ENCODE results near the gene C6orf132. TPM values are rescaled to one million over a fixed set of nuclear protein-coding genes. Genes with fewer than 3 reads are reported as not detected.

Gene C6orf132
- total RNA-seq, 1 donor from 2014 or later, result 11.8 TPM

DNA sequence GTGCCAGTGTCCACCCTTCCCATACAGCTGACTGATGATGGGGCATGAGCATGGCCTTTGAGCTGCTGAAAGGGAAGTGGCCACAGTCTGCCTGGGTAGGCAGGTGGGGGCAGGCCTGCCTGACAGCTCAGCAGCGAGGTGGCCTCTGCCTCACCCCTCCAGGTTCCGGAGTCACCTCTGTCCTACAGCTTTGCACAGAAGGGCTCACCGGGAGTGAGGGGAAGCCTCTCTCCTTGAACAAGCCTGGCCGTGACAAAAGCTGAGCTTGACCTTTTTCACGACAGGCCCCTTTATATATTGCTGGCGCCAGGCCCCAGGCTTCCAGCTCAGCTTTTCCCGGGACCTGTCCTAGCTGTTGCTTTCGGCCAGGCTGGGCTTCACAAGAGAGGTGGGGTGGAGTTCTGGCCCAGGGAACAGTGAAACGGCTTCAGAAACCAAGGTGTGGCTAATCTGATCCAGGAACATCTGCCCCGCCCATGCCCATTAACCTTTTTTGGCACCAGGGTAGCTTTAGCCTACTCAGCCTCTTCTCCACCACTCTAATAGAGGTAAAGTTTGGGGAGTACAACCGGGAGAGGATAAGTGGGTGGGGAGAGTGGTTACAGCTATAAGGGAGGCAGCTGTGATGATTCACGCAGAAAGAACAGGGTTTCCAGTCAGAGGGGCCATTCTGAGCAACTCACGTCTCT is 42.9 kb downstream of the C6orf132 start:
- H3K4me1 Mint-ChIP-seq (ENCODE audit: low read depth), result peaks cover 18% of the 10 kb centered on the region
- H3K4me3 Mint-ChIP-seq (ENCODE audit: low read depth), result no peak overlapping the region
- H3K27ac Mint-ChIP-seq, result peak overlapping the region; percentile 42
- no peaks in the 10 kb centered on the region for H3K9me3 Mint-ChIP-seq (ENCODE audit: low read depth)
- peaks cover 15% of the 10 kb centered on the region for H3K27me3 Mint-ChIP-seq
- DNase-seq (ENCODE audit: low spot score, unreplicated experiment), result no peak
- peaks cover 4% of the 10 kb centered on the region for H3K36me3 Mint-ChIP-seq (ENCODE audit: insufficient read depth)
- TF ChIP-seq, protein P1, sequence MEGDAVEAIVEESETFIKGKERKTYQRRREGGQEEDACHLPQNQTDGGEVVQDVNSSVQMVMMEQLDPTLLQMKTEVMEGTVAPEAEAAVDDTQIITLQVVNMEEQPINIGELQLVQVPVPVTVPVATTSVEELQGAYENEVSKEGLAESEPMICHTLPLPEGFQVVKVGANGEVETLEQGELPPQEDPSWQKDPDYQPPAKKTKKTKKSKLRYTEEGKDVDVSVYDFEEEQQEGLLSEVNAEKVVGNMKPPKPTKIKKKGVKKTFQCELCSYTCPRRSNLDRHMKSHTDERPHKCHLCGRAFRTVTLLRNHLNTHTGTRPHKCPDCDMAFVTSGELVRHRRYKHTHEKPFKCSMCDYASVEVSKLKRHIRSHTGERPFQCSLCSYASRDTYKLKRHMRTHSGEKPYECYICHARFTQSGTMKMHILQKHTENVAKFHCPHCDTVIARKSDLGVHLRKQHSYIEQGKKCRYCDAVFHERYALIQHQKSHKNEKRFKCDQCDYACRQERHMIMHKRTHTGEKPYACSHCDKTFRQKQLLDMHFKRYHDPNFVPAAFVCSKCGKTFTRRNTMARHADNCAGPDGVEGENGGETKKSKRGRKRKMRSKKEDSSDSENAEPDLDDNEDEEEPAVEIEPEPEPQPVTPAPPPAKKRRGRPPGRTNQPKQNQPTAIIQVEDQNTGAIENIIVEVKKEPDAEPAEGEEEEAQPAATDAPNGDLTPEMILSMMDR (IDR thresholded peaks at IDR 0.05; ENCODE audit: unreplicated experiment), result no peak

- Mint-ChIP-seq H3K36me3 (ENCODE audit: insufficient read depth) (no peaks in the 10 kb centered on the region), H3K4me3 (ENCODE audit: low read depth) (no peak overlapping the region), H3K27me3 (peaks cover 29% of the 10 kb centered on the region), H3K27ac (peak overlapping the region; percentile 54), H3K9me3 (ENCODE audit: low read depth) (no peaks in the 10 kb centered on the region), H3K4me1 (ENCODE audit: low read depth) (peaks cover 11% of the 10 kb centered on the region)
- TF ChIP-seq, protein P1 (IDR thresholded peaks at IDR 0.05; ENCODE audit: unreplicated experiment), result no peak
- DNase-seq (ENCODE audit: low spot score, unreplicated experiment), result no peak
Observed at GRCh38 chr6:42095776-42096541, 46.5 kb downstream of the C6orf132 start.

DNA sequence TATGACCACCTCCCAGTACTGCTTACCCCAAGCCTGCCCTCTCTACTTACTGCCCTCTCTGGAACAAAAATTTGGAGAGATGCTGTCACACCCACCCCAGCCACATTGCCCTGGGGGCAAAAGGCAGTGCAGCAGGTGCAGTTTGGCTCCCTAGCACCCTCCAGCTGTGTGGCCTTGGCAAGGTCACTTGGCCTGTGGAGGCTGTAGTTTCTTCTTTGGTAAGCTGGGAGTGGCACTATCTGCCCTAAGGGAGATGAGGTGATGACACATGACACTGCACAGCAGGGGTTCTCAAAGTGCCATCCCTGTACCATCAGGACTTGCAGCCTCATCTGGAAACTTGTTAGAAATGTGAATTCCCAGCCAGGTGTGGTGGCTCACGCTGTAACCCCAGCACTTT is 47.3 kb downstream of the C6orf132 start:
- Mint-ChIP-seq H3K27me3 (peaks cover 29% of the 10 kb centered on the region), H3K4me3 (ENCODE audit: low read depth) (no peak overlapping the region), H3K27ac (no peak overlapping the region), H3K9me3 (ENCODE audit: low read depth) (no peaks in the 10 kb centered on the region), H3K36me3 (ENCODE audit: insufficient read depth) (no peaks in the 10 kb centered on the region), H3K4me1 (ENCODE audit: low read depth) (peaks cover 8% of the 10 kb centered on the region)
- TF ChIP-seq, protein P1 (IDR thresholded peaks at IDR 0.05; ENCODE audit: unreplicated experiment), result no peak
- no peak for DNase-seq (ENCODE audit: low spot score, unreplicated experiment)

- H3K27ac Mint-ChIP-seq, result no peak overlapping the region
- DNase-seq (ENCODE audit: low spot score, unreplicated experiment), result no peak
Observed at GRCh38 chr6:42093582-42094329, 48.7 kb downstream of the C6orf132 start.

GRCh38 chr6:42091718-42092023 is 50.7 kb downstream of the C6orf132 start:
- Mint-ChIP-seq H3K4me1 (ENCODE audit: low read depth) (peaks cover 1% of the 10 kb centered on the region), H3K27me3 (peaks cover 19% of the 10 kb centered on the region), H3K36me3 (ENCODE audit: insufficient read depth) (no peaks in the 10 kb centered on the region), H3K4me3 (ENCODE audit: low read depth) (no peak overlapping the region), H3K9me3 (ENCODE audit: low read depth) (no peaks in the 10 kb centered on the region), H3K27ac (no peak overlapping the region)
- DNase-seq (ENCODE audit: low spot score, unreplicated experiment), result no peak
- TF ChIP-seq, protein P1 (IDR thresholded peaks at IDR 0.05; ENCODE audit: unreplicated experiment), result no peak

More at GRCh38 chr6:42093582-42094329, 48.7 kb downstream of the C6orf132 start:
- Mint-ChIP-seq H3K4me3 (ENCODE audit: low read depth) (no peak overlapping the region), H3K36me3 (ENCODE audit: insufficient read depth) (no peaks in the 10 kb centered on the region), H3K27me3 (peaks cover 27% of the 10 kb centered on the region), H3K9me3 (ENCODE audit: low read depth) (no peaks in the 10 kb centered on the region), H3K4me1 (ENCODE audit: low read depth) (peaks cover 1% of the 10 kb centered on the region)
- TF ChIP-seq, protein P1 (IDR thresholded peaks at IDR 0.05; ENCODE audit: unreplicated experiment), result no peak

Data from progenitor cell of endocrine pancreas (in vitro differentiated cells).